ENCODE data around the gene SERINC1.
"Not testable (repeated sequence)": the region's sequence is repeated elsewhere in the genome, so short reads cannot be mapped to it uniquely, and the experiment has no call there.

Gene SERINC1

DNA sequence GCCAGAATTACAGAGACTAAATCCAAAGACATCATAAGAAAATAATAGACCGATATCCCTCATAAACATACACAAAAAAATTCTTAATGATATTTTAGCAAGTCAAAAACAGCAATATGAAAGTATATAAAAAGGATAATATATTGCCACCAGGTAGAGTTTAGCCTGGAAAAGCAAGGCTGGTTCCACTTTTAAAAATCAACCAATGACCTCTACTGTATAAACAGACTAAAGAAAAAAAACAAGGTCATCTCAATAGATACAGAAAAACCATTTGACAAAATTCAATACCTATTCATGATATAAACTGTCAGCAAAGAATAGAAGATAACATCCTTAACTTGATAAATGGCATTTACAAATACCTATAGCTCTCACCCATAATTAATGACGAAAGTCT is 9.7 kb downstream of the SERINC1 start:
- TF ChIP-seq, protein P1, sequence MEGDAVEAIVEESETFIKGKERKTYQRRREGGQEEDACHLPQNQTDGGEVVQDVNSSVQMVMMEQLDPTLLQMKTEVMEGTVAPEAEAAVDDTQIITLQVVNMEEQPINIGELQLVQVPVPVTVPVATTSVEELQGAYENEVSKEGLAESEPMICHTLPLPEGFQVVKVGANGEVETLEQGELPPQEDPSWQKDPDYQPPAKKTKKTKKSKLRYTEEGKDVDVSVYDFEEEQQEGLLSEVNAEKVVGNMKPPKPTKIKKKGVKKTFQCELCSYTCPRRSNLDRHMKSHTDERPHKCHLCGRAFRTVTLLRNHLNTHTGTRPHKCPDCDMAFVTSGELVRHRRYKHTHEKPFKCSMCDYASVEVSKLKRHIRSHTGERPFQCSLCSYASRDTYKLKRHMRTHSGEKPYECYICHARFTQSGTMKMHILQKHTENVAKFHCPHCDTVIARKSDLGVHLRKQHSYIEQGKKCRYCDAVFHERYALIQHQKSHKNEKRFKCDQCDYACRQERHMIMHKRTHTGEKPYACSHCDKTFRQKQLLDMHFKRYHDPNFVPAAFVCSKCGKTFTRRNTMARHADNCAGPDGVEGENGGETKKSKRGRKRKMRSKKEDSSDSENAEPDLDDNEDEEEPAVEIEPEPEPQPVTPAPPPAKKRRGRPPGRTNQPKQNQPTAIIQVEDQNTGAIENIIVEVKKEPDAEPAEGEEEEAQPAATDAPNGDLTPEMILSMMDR (IDR thresholded peaks at IDR 0.05; ENCODE audit: low read depth, low read length, missing control alignments): no peak
- no peak for DNase-seq (ENCODE audit: low read depth)
- in situ Hi-C loops (cut with HindIII; ENCODE audit: low sequenced_read_pairs): no loop called here
- H3K4me3 ChIP-seq (ENCODE audit: low read depth, low read length): no peak overlapping the region

DNA sequence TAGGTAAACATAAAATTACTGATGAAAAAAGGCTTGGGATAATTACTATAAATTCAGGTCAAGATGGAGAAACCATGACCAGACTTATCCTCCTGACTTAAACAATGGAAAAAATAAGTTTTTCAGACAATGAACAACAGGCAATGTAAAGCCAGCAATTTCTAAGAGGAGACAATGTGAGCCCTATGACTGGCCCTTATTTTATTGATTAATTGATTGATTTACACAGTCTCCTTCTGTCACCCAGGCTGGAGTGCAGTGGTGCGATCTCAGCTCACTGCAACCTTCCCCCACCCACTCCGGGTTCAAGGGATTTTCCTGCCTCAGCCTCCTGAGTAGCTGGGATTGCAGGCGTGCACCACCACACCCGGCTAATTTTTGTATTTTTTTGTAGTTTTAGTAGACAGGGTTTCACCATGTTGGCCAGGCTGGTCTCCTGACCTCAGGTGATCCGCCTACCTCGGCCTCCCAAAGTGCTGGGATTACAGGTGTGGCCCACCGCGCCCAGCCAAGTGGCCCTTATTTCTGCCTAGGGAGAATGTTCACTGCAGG is 11.7 kb downstream of the SERINC1 start:
- in situ Hi-C loops (cut with HindIII; ENCODE audit: low sequenced_read_pairs); DNase-seq (ENCODE audit: low read depth); H3K4me3 ChIP-seq (ENCODE audit: low read depth, low read length): not testable (repeated sequence)

DNA sequence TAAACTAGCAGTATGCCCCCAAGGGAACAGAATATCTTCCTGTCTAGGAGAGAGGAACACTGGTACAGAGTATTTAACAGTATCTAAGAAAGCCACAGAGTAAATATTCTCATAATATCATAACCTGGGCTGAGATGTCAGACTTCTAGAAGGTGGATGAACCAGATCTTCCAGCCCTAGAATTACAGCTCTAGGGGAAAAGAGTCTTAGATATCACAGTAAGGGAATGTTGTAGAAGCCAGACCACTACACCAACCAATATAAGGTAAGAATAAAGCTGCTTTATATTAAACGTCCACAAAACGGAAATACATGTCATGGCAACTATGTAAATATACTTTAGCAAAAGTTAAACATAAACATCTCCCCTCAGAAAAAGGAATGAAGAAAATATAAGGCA is 12.4 kb downstream of the SERINC1 start:
- TF ChIP-seq, protein P1 (IDR thresholded peaks at IDR 0.05; ENCODE audit: low read depth, low read length, missing control alignments): no peak
- H3K4me3 ChIP-seq (ENCODE audit: low read depth, low read length): no peak overlapping the region
- in situ Hi-C loops (cut with HindIII; ENCODE audit: low sequenced_read_pairs): no loop called here
- DNase-seq (ENCODE audit: low read depth): no peak

DNA sequence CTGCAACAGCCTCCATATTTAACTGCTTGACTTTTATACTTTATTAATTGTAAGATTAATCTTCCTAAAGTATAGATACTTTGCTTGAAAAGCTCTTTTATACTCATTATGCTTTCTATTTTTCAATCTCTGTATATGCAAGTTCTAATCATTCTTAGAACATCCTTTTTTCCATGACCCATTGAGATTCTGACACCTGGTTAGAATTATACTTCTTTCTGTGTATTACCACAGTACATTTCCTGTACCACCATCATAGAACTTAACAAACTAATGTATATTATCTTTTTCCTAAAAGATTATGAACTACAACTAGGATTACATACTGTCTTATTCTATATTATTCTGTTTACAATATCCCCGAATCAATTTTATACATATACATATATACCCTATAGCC is 13.5 kb downstream of the SERINC1 start:
- no peak overlapping the region for H3K4me3 ChIP-seq (ENCODE audit: low read depth, low read length)
- in situ Hi-C loops (cut with HindIII; ENCODE audit: low sequenced_read_pairs): no loop called here

DNA sequence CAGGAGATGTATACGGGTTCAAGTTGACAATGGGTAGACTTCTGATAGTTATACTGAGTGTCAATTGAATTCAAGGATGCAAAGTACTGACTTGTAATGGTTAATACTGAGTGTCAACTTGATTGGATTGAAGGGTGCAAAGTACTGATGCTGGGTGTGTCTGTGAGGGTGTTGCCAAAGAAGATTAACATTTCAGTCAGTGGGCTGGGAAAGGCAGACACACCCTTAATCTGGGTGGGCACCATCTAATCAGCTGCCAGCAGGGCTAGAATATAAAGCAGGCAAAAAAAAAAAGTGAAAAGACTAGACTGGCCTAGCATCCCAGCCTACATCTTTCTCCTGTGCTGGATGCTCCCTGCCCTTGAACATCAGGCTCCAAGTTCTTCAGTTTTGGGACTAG is 16.5 kb downstream of the SERINC1 start:
- DNase-seq (ENCODE audit: low read depth); H3K4me3 ChIP-seq (ENCODE audit: low read depth, low read length); in situ Hi-C loops (cut with HindIII; ENCODE audit: low sequenced_read_pairs): not testable (repeated sequence)

More for the DNA sequence above, 13.5 kb downstream of the SERINC1 start:
- TF ChIP-seq, protein P1 (IDR thresholded peaks at IDR 0.05; ENCODE audit: low read depth, low read length, missing control alignments): no peak
- no peak for DNase-seq (ENCODE audit: low read depth)

DNA sequence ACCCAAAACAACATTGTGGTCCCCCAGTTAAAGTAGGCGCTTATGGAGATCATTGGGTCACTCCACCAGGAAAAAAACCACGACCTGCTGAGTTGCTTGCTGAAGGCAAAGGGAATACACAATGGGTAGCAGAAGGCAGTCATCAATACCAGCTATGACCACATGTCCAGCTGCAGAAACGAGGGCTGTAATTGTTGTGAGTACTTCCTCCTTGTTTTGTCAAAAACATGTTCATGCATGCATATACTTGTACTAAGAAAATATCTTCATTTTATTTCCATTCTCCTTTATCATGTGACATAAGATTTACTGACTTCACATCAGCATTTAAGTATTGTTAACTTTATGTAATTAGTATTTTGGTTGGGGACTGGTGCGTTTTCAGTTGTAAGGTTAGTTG is 16.9 kb downstream of the SERINC1 start:
- in situ Hi-C loops (cut with HindIII; ENCODE audit: low sequenced_read_pairs): no loop called here
- no peak overlapping the region for H3K4me3 ChIP-seq (ENCODE audit: low read depth, low read length)
- no peak for DNase-seq (ENCODE audit: low read depth)
- TF ChIP-seq, protein P1 (IDR thresholded peaks at IDR 0.05; ENCODE audit: low read depth, low read length, missing control alignments): no peak

DNA sequence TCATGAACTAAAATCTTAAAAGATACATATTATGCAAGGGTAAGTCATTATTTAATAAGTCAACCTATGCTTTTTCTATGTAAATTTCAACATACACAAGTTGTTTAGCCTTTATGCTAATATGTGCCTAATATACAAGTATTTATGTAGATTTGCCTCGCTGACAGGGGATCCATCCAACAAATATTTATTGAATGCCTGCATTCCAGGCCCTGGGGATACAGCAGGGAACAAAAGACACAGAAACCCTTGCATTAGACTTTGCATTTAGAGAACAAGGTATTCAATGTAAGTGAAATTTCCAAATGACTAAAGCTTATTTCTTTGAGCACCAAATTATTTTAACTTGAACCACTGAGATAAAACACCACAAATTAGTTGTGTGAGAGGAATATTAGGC is 19.1 kb downstream of the SERINC1 start:
- H3K4me3 ChIP-seq (ENCODE audit: low read depth, low read length): no peak overlapping the region
- in situ Hi-C loops (cut with HindIII; ENCODE audit: low sequenced_read_pairs): no loop called here
- no peak for DNase-seq (ENCODE audit: low read depth)
- TF ChIP-seq, protein P1 (IDR thresholded peaks at IDR 0.05; ENCODE audit: low read depth, low read length, missing control alignments): no peak

DNA sequence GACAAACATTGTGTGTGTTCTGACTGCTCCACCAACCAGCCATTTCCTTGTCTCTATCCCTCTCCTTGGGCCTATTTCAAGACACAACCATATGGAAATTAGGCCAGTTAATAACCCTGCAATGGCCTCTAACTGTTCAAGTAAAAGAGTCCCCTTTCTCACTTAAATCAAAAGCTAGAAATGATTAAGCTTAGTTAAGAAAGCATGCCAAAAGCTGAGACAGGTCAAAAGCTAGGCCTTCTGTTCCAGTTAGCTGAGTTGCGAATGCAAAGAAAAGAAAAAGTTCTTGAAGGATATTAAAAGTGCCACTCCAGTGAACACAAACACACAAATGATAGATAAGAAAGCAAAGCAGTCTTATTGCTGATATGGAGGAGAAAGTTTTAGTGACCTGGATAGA is 22.5 kb downstream of the SERINC1 start:
- TF ChIP-seq, protein P1 (IDR thresholded peaks at IDR 0.05; ENCODE audit: low read depth, low read length, missing control alignments): no peak
- no peak for DNase-seq (ENCODE audit: low read depth)
- in situ Hi-C loops (cut with HindIII; ENCODE audit: low sequenced_read_pairs): no loop called here
- H3K4me3 ChIP-seq (ENCODE audit: low read depth, low read length): no peak overlapping the region

Measured in astrocyte of the cerebellum (primary cell).